ENCODE measurements around the gene RPL37A.

DNA sequence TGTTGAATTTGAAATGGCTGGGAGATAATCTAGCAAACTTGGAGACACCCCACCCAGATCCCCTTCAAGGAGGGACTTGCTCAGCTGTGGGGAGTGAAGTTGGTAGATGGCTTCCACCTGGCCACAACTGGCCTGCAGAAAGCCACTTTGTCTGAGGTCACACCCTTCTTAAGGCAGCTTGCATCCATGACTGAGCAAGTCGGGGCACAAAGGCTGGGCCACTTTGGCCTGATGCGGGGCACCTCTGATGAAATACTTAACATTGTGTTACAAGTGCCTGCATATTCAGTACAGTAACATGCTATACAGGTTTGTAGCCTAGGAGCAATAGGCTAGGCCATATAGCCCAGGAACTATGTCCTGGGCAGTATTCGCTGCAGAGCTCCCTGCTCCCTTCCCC lies 13.4 kb upstream of the RPL37A start:
- no peak for TF ChIP-seq ZNF565 (CRISPR knock-in tag; conservative IDR thresholded peaks at IDR 0.05; ENCODE audit: low read depth)
- no peak for TF ChIP-seq OSR1 (CRISPR knock-in tag; IDR thresholded peaks at IDR 0.05)
- TF ChIP-seq BACH2 (CRISPR knock-in tag; IDR thresholded peaks at IDR 0.05; ENCODE audit: borderline replicate concordance), result no peak
- TF ChIP-seq GLIS3 (CRISPR knock-in tag; IDR thresholded peaks at IDR 0.05), result no peak
- TF ChIP-seq, protein P1, sequence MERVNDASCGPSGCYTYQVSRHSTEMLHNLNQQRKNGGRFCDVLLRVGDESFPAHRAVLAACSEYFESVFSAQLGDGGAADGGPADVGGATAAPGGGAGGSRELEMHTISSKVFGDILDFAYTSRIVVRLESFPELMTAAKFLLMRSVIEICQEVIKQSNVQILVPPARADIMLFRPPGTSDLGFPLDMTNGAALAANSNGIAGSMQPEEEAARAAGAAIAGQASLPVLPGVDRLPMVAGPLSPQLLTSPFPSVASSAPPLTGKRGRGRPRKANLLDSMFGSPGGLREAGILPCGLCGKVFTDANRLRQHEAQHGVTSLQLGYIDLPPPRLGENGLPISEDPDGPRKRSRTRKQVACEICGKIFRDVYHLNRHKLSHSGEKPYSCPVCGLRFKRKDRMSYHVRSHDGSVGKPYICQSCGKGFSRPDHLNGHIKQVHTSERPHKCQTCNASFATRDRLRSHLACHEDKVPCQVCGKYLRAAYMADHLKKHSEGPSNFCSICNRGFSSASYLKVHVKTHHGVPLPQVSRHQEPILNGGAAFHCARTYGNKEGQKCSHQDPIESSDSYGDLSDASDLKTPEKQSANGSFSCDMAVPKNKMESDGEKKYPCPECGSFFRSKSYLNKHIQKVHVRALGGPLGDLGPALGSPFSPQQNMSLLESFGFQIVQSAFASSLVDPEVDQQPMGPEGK (CRISPR knock-in tag; IDR thresholded peaks at IDR 0.05; ENCODE audit: borderline replicate concordance), result no peak
- no peak for TF ChIP-seq ZFP3 (CRISPR knock-in tag; IDR thresholded peaks at IDR 0.05)
- no peak for TF ChIP-seq ZNF70 (CRISPR knock-in tag; IDR thresholded peaks at IDR 0.05)
